Measurements from ENCODE around the gene TRANK1. TPM values are rescaled to one million over a fixed set of nuclear protein-coding genes. Genes with fewer than 3 reads are reported as not detected.
A peak's percentile ranks its signal among the peaks of the same experiment; 100 is the strongest.

Gene TRANK1
- polyA plus RNA-seq, 1 experiment, result 22.4 TPM

DNA sequence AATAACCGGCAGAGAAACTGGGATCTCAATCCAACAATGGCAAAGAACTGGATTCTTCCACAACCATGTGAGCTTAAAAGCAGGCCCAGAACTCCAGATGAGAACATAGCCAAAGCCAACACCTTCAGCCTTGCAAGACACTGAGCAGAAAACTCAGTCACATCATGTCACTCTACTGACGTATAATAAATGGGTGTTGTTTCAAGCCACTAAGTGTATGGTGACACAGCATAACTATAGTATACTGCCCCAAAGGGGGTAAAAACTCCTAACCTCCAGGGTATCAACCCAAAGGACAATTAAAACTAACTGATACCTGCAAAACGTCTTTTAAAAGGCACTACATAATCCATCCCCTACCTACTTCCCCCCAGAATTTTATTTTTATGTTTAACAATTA is 69.5 kb downstream of the TRANK1 start:
- CTCF ChIA-PET, result interaction anchor here (1.0 kb wide), 1 partner anchor 84 kb away, joined by 7 read pairs; no protein-coding TSS in a partner anchor
- POLR2A ChIA-PET, result no interaction called here

DNA sequence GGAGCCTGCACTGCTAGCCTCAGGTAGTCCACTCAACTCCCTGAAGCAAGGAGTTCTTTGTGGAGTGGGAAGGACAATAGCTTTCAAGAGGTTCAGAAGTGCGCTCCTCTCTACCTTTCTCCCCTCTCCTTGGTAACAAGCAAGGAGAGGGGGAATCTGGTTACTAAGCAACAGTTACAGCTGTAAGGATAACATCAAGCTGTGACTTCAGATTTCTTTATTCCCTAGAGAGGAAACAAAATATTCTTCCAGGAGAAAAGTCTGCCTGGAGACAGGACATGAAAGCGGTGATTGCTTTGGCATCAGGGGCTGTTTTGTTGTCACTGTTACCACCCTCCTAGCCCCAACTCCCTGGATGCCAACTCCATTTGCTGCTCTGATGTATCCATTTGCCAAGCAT is 70.4 kb downstream of the TRANK1 start:
- CTCF ChIA-PET, result interaction anchor here (0.6 kb wide), 1 partner anchor 140 kb away, joined by 3 read pairs; no protein-coding TSS in a partner anchor

More for the DNA sequence above, 69.5 kb downstream of the TRANK1 start:
- Histone ChIP-seq H3K27me3 (ENCODE audit: control insufficient read depth, insufficient read depth, low read length) (no peaks in the 10 kb centered on the region), H3K27ac (ENCODE audit: low read depth, low read length) (no peak overlapping the region), H3K9me3 (ENCODE audit: control insufficient read depth, insufficient read depth, low read length) (no peaks in the 10 kb centered on the region), H3K4me3 (ENCODE audit: low read depth, low read length) (no peak overlapping the region)
- TF ChIP-seq, protein P1, sequence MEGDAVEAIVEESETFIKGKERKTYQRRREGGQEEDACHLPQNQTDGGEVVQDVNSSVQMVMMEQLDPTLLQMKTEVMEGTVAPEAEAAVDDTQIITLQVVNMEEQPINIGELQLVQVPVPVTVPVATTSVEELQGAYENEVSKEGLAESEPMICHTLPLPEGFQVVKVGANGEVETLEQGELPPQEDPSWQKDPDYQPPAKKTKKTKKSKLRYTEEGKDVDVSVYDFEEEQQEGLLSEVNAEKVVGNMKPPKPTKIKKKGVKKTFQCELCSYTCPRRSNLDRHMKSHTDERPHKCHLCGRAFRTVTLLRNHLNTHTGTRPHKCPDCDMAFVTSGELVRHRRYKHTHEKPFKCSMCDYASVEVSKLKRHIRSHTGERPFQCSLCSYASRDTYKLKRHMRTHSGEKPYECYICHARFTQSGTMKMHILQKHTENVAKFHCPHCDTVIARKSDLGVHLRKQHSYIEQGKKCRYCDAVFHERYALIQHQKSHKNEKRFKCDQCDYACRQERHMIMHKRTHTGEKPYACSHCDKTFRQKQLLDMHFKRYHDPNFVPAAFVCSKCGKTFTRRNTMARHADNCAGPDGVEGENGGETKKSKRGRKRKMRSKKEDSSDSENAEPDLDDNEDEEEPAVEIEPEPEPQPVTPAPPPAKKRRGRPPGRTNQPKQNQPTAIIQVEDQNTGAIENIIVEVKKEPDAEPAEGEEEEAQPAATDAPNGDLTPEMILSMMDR (IDR thresholded peaks at IDR 0.05; ENCODE audit: low read depth, low read length), result no peak
- DNase-seq (ENCODE audit: low read depth, low spot score), result no peak

DNA sequence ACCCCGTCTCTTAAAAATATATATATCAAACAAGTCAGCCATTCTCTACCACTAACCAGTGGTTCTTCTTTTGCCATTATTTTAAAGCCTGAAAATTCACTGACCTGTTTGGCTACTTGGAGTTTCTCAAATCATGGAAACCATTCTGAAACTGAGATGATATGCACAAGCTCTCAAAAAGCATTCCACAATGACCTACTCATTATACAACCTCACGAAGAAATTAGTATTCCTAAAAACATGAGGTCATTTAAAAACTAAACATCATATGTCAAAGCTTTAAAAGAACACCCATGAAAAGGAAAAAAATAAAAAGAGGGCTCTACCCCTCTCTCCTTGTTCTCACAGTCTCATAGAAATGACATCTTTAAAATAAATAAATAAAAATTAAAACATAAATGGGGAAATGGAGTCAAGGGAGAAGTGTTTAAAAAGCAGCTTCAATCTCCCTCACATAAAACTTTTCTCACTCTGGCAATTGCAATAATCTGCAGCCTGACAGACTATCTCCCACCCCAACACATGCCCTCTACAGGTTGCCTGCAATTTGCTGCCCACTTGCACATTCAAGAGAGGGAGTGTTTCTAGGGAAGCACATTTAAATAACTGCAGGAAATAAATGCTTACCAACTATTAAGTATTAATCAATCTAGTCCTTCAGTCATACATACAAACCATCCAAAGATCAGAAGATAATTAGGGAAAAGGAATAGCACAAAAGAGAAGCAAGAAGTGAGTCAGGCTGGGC is 73.3 kb downstream of the TRANK1 start:
- DNase-seq (ENCODE audit: low read depth, low spot score), result no peak
- ChIA-PET POLR2A (no interaction called here), CTCF (interaction anchor here (0.7 to 6.8 kb wide), 7 partner anchors 9 to 103 kb away, joined by 3 to 58 read pairs (median 4); no protein-coding TSS in a partner anchor)
- Histone ChIP-seq H3K4me3 (ENCODE audit: low read depth, low read length) (no peak overlapping the region), H3K27ac (ENCODE audit: low read depth, low read length) (no peak overlapping the region), H3K9me3 (ENCODE audit: control insufficient read depth, insufficient read depth, low read length) (no peaks in the 10 kb centered on the region), H3K27me3 (ENCODE audit: control insufficient read depth, insufficient read depth, low read length) (no peaks in the 10 kb centered on the region)
- TF ChIP-seq, protein P1 (IDR thresholded peaks at IDR 0.05; ENCODE audit: low read depth, low read length), result peak; percentile 18; the same call in 1 of the 2 replicates

More for the DNA sequence above, 70.4 kb downstream of the TRANK1 start:
- no peak overlapping the region for H3K27ac ChIP-seq (ENCODE audit: low read depth, low read length)
- DNase-seq (ENCODE audit: low read depth, low spot score), result no peak
- TF ChIP-seq, protein P1 (IDR thresholded peaks at IDR 0.05; ENCODE audit: low read depth, low read length), result no peak
- no peak overlapping the region for H3K4me3 ChIP-seq (ENCODE audit: low read depth, low read length)
- no peaks in the 10 kb centered on the region for H3K9me3 ChIP-seq (ENCODE audit: control insufficient read depth, insufficient read depth, low read length)
- POLR2A ChIA-PET, result no interaction called here
- H3K27me3 ChIP-seq (ENCODE audit: control insufficient read depth, insufficient read depth, low read length), result no peaks in the 10 kb centered on the region

DNA sequence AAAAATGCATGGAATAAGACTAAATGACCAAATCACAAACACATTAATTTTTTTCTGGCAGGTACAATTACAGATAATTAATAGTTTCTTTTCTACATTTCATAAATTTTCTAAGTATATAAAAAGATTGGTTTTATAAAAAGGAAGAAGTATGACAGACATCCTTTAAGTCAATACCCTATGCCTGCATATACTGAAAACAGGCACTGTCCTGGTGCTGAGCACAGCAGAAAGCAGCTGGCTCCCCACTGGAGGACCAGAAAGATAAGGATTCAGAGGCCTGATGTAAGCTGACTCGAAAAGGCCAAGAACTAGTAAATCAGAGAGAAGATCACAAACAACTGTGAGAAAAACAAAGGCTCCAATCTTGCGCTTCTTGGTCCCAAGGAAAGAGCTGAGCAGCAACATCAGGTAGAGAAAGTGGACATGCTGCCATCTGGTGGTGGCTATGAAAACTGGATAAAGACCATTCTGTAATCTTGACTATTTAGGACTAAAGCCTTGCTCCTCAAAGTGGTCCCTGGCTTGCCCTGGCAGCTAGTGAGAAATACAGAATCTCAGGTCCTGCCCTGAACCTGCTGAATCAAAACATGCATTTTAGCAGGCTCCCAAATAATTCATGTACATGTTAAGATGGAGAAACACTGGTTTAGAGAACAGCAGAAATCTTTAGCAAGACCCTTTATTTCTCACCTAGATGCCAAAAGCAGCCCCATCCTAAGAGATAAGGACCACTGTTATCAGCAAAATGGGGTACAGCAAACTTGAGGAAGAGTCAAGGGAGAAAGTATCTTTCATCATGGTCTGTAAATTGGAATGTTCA is 76.0 kb downstream of the TRANK1 start:
- DNase-seq (ENCODE audit: low read depth, low spot score), result peak; percentile 32
- H3K4me3 ChIP-seq (ENCODE audit: low read depth, low read length), result no peak overlapping the region
- CTCF ChIA-PET, result interaction anchor here (0.6 to 6.8 kb wide), 35 partner anchors 8 to 903 kb away, joined by 3 to 58 read pairs (median 4); no protein-coding TSS in a partner anchor

More for the DNA sequence above, 76.0 kb downstream of the TRANK1 start:
- no peaks in the 10 kb centered on the region for H3K9me3 ChIP-seq (ENCODE audit: control insufficient read depth, insufficient read depth, low read length)
- TF ChIP-seq, protein P1 (IDR thresholded peaks at IDR 0.05; ENCODE audit: low read depth, low read length), result peak; percentile 84
- no peaks in the 10 kb centered on the region for H3K27me3 ChIP-seq (ENCODE audit: control insufficient read depth, insufficient read depth, low read length)
- no peak overlapping the region for H3K27ac ChIP-seq (ENCODE audit: low read depth, low read length)
- POLR2A ChIA-PET, result no interaction called here

All from AG04450 (cell line).